Measurements from ENCODE around the gene ZSCAN12.

GRCh38 chr6:28377879-28378278 is 21.7 kb downstream of the ZSCAN12 start:
- TF ChIP-seq POLR2AphosphoS5 (IDR thresholded peaks at IDR 0.05; ENCODE audit: low read depth, low read length) (no peak), TAF1 (IDR thresholded peaks at IDR 0.05; ENCODE audit: borderline replicate concordance, insufficient read depth, low read length) (no peak), REST (IDR thresholded peaks at IDR 0.05; ENCODE audit: insufficient read depth in 1 of 2, low read depth in 2 of 2, low read length in 2 of 2) (no peak)

Data from PFSK-1 (cell line).